ENCODE results near the gene ACOX2. TPM values are rescaled to one million over a fixed set of nuclear protein-coding genes. Genes with fewer than 3 reads are reported as not detected.

The ACOX2 gene
- total RNA-seq, 2 donors from 2014 or later = 2.3 to 5.9 TPM

DNA sequence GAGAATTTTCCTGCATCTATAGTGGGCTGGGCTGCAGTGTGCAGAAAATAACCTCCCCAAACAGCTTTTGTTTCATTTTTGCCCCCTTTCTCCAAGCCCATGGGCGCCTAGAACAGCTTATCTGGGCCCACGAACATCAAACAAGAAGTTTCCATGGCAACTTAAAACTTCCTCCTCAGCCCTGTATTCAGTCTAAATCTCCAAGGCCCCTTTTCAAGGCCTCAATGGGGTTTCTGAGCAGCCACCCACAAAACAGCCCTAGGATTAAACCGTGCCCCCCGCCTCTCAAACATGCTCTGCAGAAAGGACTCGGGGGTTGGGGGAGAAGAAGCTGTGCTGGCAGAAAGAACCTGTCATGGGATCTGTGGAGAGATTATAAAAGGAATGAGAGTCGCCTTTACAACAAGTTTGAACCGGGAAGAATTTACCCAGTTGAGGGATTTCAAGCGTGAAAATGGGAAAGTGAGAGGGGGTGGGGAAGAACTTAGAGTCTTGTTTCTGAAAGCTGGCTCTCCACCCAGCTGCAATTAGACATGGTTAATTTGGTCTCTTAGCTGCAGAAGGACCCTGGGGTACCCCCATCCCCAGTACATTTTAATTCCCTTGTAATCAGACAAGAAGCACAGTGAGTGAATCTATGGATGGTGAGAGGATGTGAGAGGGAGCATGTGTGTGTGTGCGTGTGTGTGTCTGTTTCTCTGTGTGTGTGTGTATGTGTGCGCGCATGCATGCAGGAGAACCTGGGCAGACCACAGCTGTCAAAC lies 44.5 kb upstream of the ACOX2 start:
- Histone ChIP-seq H3K27me3 (peaks cover 0 to 5% of the 10 kb centered on the region in 2 donors), H3K36me3 (replicated peaks in 1 of 2; ENCODE audit: insufficient read depth in 1 of 2, low read depth in 2 of 2) (no peaks in the 10 kb centered on the region), H3K4me1 (peaks cover 27% of the 10 kb centered on the region), H3K9me3 (no peaks in the 10 kb centered on the region), H3K27ac (no peak overlapping the region), H3K4me3 (no peak overlapping the region)
- ATAC-seq (no peak), DNase-seq (no peak)
- TF ChIP-seq, protein P1, sequence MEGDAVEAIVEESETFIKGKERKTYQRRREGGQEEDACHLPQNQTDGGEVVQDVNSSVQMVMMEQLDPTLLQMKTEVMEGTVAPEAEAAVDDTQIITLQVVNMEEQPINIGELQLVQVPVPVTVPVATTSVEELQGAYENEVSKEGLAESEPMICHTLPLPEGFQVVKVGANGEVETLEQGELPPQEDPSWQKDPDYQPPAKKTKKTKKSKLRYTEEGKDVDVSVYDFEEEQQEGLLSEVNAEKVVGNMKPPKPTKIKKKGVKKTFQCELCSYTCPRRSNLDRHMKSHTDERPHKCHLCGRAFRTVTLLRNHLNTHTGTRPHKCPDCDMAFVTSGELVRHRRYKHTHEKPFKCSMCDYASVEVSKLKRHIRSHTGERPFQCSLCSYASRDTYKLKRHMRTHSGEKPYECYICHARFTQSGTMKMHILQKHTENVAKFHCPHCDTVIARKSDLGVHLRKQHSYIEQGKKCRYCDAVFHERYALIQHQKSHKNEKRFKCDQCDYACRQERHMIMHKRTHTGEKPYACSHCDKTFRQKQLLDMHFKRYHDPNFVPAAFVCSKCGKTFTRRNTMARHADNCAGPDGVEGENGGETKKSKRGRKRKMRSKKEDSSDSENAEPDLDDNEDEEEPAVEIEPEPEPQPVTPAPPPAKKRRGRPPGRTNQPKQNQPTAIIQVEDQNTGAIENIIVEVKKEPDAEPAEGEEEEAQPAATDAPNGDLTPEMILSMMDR (IDR thresholded peaks at IDR 0.05) = no peak
- no peak for TF ChIP-seq POLR2A (IDR thresholded peaks at IDR 0.05)
- 68 to 73% methylated on average over 11 of the region's 11 CpGs for WGBS, 2 donors
- intact Hi-C loops (cut with DNase I) = no loop called here

DNA sequence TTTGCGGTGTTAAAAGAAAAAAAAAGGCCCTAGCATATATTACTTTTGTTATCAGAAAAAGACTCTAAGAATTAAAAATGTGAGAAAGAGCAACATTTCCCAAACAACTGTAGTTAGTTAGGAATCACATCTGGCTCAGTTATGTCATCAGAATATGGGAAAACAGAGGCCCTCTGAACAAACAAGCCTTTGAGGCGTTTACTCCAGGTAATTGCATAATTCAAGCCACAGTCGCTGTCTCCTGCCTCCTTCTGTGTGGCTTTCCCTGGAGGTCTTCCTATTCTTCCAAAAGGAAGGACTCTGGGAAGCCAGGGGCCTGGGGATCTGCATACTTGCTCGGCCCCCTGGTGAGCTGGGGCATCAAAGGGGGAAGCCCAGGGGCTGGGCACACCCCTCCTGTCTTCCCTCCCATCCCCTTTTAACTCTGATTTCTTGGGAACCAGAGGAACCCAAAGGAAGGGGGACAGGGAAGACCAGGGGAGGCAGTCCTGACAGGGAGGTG lies 43.9 kb upstream of the ACOX2 start:
- no peak overlapping the region for H3K27ac ChIP-seq
- DNase-seq (no peak), ATAC-seq (no peak)
- intact Hi-C loops (cut with DNase I) = no loop called here
- no peaks in the 10 kb centered on the region for H3K36me3 ChIP-seq (replicated peaks in 1 of 2; ENCODE audit: insufficient read depth in 1 of 2, low read depth in 2 of 2)
- H3K4me3 ChIP-seq = no peak overlapping the region
- TF ChIP-seq, protein P1 (IDR thresholded peaks at IDR 0.05) = no peak
- TF ChIP-seq POLR2A (IDR thresholded peaks at IDR 0.05) = no peak
- H3K27me3 ChIP-seq = no peaks in the 10 kb centered on the region
- 72 to 74% methylated on average over 4 of the region's 4 CpGs for WGBS, 2 donors
- H3K9me3 ChIP-seq = no peaks in the 10 kb centered on the region
- peaks cover 28% of the 10 kb centered on the region for H3K4me1 ChIP-seq

DNA sequence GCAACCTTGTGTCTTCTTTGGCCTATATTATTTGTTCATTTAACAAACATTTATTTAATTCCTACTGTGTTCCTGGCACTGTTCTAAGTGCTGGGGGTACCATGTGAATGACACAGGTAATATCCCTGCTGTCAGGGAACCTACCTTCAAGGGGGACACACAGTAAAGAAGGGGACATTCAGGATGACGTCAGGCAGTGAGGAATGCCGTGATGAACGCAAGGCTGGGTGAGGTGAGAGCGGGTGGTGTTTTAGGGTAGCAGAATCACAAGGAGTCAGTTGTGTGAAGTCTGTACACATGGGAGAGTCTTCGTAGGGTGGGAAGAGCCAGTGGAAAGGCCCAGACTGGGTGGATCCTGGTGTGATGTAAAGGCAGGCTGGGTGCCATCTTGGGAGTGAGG lies 41.9 kb upstream of the ACOX2 start:
- intact Hi-C loops (cut with DNase I) = no loop called here
- Histone ChIP-seq H3K4me3 (no peak overlapping the region), H3K36me3 (replicated peaks in 1 of 2; ENCODE audit: insufficient read depth in 1 of 2, low read depth in 2 of 2) (no peaks in the 10 kb centered on the region), H3K4me1 (peaks cover 32% of the 10 kb centered on the region), H3K9me3 (no peaks in the 10 kb centered on the region), H3K27me3 (no peaks in the 10 kb centered on the region), H3K27ac (no peak overlapping the region)
- 86 to 89% methylated on average over 5 of the region's 5 CpGs for WGBS, 2 donors
- DNase-seq (no peak), ATAC-seq (no peak)
- no peak for TF ChIP-seq POLR2A (IDR thresholded peaks at IDR 0.05)
- TF ChIP-seq, protein P1 (IDR thresholded peaks at IDR 0.05) = no peak

DNA sequence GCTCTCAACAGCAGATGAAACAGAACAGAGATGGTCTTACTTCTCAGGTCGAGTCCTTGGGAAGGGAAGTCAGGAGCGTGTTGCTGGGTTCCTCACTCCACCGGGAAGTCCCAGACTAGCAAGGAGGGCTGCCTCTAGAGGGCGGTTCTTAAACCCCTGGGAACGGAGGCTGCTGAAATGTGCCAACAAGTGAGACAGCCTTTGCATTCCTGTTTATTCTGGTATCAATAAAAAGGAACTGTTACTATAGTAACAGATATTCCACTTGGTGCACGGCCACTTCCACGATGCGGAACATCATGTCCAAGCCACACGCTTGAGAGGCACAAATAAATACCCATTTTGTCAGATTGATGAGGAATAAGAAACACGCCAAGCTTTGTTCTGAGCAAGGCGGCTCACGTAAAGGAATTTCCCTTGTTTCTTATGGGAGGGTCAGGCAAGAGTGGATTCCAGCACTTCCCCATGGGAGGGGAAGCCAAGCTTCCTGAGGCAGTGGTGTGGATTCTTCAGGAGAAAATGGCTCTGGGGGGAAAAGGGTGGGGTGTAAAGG lies 40.4 kb upstream of the ACOX2 start, which contains the start of gene FAM107A:
Gene FAM107A, minus strand, starts transcription at position 123 of the 553 bp plus-strand sequence. CDS start 7,531 bp downstream, outside the sequence.
- H3K27me3 ChIP-seq = no peaks in the 10 kb centered on the region
- H3K27ac ChIP-seq = peak within 1 kb of the TSS; percentile 11 to 73 (median 64)
- intact Hi-C loops (cut with DNase I) = no loop called here
- WGBS, 2 donors = 29 to 34% methylated on average over 12 of the region's 12 CpGs
- DNase-seq (peak; percentile 45 to 60 (median 54)), ATAC-seq (peak; percentile 78)
- peak in 1 of 3 donors; percentile 58 for TF ChIP-seq POLR2A (IDR thresholded peaks at IDR 0.05)
- TF ChIP-seq, protein P1 (IDR thresholded peaks at IDR 0.05) = peak in 2 of 7 experiments; percentile 6 to 28
- H3K4me3 ChIP-seq = no peak within 1 kb of the TSS
- no peaks in the 10 kb centered on the region for H3K36me3 ChIP-seq (replicated peaks in 1 of 2; ENCODE audit: insufficient read depth in 1 of 2, low read depth in 2 of 2)
- peaks cover 32% of the 10 kb centered on the region for H3K4me1 ChIP-seq
- H3K9me3 ChIP-seq = no peaks in the 10 kb centered on the region

Measured in body of pancreas (tissue), 4 donors.